ENCODE measurements around the gene COBLL1.
"Not testable (repeated sequence)": the region's sequence is repeated elsewhere in the genome, so short reads cannot be mapped to it uniquely, and the experiment has no call there.

COBLL1 gene

DNA sequence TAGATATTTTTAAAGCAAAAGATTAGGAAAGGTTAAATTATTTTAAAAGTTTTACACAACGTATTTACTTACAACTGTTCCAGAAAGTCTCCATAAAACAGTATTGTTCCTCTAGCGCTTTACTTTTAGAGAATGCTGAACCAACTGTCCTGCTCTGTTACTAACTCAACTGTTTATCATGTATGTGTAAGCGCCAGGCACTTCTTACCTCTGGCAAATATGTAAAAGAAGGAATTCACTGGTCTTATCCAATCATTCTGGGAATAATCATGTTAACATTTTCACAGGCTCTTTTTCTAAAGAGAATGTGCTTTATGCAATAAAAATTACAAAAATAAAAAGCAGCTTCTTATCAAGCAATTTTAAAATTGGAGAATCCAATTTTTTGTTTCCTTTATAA lies 68.0 kb downstream of the COBLL1 start:
- H3K4me3 ChIP-seq (ENCODE audit: low read length) = no peak overlapping the region
- no peak for TF ChIP-seq ZNF274 (IDR thresholded peaks at IDR 0.05; ENCODE audit: low read depth, low read length)

DNA sequence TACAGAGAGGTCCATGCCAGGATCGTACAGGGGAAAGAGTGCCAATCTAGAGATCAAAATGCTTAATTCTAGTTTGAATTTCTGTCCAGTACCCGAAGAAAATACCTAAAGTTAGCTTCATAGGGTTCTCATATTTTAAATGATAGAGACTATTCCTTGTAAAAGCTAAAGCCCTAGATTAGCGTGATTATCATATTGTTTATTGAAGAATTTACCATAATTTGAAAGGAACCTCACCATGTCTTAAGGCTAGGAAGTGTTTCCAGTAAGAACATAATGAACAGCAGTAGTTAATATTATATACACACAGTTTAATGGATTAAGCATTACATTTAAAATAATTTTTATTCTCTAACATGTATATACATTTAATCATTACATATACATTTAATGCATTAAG lies 68.5 kb downstream of the COBLL1 start:
- TF ChIP-seq ZNF274 (IDR thresholded peaks at IDR 0.05; ENCODE audit: low read depth, low read length) = no peak
- no peak overlapping the region for H3K4me3 ChIP-seq (ENCODE audit: low read length)

DNA sequence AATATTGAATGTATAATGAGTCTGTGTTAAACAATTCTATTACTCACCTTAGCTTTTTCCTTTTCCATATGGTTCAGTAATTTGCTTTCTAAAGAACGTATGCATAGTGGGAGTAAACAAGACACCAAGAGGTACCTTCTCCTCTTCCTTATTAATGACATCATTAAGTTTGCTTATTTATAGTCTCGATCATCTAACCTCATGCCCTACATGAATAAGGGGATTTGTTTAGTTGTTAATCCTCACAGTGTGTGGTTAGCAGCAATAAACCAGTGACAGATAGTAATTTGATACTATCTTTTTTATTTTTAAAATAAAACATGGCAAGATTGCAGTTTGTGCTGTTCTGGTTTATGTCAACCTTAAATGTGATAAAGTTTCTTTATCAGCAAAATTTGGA lies 69.7 kb downstream of the COBLL1 start:
- TF ChIP-seq ZNF274 (IDR thresholded peaks at IDR 0.05; ENCODE audit: low read depth, low read length) = no peak
- H3K4me3 ChIP-seq (ENCODE audit: low read length) = no peak overlapping the region

DNA sequence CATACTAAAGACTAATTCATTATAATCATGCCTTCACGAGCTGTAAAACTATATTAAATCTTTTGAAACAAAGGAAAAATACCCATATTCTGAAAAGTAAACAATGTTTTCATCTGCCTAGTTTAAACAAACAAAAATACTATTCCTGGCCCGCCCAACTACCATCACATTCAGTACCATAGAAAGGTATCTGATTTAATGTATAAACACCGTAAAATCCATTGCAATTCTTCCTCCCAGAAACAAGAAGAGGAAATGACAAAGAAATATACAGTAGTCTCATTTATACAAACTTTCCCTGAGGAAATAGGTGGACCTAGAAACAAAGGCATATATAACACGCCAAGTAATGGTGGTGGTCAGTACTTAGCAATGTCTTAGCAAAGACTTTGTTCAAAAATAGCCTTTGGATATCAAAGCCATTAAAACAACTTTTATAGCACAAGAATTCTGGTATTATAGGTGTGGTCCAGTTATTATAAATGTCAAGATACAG lies 71.2 kb downstream of the COBLL1 start:
- TF ChIP-seq ZNF274 (IDR thresholded peaks at IDR 0.05; ENCODE audit: low read depth, low read length) = no peak

DNA sequence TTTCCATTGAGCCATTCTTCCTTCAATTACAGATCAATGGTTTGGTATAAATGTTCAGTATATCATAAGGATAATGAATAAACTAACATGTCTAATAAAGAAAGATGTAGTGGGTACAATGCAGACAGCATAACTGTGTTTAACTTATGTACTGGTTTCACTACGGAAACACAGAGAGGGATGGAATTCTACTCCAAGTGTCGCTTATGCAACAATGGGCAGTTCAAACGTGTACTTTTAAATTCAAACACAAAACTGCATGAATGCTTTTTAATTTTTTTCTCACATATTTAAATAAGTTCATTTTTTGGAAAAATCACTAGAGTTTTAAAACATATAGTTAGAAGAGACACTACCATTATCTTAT lies 74.7 kb downstream of the COBLL1 start:
- H3K4me3 ChIP-seq (ENCODE audit: low read length) = no peak overlapping the region
- no peak for TF ChIP-seq ZNF274 (IDR thresholded peaks at IDR 0.05; ENCODE audit: low read depth, low read length)

More for the DNA sequence above, 71.2 kb downstream of the COBLL1 start:
- no peak overlapping the region for H3K4me3 ChIP-seq (ENCODE audit: low read length)

DNA sequence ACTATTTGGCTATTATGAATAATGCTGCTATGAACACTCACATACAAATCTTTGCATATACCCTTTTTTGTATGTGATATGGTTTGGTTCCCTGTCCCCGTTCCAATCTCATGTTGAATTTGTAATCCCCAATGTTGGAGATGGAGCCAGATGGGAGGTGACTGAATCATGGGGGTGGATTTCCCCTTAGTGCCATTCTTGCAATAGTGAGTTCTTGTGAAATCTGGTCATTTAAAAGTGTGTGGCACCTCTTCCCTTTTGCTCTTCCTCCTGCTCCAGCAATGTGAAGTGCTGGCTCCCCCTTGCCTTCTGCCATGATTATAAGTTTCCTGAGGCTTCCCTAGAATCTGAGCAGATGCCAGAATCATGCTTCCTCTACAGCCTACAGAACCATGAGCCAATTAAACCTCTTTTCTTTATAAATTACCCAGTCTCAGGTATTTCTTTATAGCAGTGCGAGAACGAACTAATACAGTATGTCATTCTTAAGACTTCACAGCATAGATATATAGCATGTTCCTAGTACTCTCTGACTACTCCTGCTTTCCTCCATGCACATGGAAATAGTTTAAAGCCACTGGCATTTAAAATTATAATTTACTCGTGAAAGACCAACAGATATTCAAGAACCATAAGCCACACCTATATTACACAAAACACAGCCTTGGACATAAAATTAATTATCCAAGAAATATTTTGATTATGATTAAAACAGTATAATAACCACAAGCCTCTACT lies 75.2 kb downstream of the COBLL1 start:
- H3K4me3 ChIP-seq (ENCODE audit: low read length) = no peak overlapping the region
- no peak for TF ChIP-seq ZNF274 (IDR thresholded peaks at IDR 0.05; ENCODE audit: low read depth, low read length)

DNA sequence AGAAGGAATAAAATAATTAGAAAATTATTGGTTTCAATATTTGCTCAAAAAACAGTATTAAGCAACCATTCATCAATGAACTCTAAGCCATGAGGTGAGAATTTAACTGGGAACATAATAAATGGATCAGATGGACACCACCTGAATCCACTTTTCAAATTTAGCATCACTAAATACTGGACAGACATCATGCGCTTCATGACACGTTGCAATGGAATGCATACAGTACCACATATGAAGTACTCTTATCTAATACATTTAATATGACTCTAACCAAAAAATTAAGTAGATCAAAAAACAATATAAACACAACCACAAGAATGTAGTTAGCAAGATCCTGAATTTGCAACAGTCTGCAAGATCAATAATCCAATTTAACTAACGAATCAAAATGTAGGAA lies 76.6 kb downstream of the COBLL1 start:
- TF ChIP-seq ZNF274 (IDR thresholded peaks at IDR 0.05; ENCODE audit: low read depth, low read length) = no peak
- no peak overlapping the region for H3K4me3 ChIP-seq (ENCODE audit: low read length)

DNA sequence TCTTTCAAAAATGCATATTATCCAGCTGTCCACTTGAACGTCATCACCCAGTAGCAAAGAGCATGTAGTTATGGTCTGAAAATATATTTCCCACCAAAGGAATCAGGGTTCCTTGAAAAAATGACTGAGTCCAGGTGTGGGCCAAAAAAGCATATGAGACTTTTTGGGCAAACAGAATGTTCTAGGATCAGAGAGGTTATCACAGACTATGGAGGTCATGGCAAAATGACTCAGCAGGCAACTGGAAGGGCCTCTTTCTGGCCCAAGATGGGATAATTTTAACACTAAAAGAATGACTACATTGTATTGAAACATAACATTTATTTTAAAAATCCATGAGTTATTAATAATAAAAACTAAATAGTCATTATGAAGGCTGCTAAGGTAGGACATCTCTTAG lies 77.1 kb downstream of the COBLL1 start:
- TF ChIP-seq ZNF274 (IDR thresholded peaks at IDR 0.05; ENCODE audit: low read depth, low read length) = no peak
- H3K4me3 ChIP-seq (ENCODE audit: low read length) = no peak overlapping the region

DNA sequence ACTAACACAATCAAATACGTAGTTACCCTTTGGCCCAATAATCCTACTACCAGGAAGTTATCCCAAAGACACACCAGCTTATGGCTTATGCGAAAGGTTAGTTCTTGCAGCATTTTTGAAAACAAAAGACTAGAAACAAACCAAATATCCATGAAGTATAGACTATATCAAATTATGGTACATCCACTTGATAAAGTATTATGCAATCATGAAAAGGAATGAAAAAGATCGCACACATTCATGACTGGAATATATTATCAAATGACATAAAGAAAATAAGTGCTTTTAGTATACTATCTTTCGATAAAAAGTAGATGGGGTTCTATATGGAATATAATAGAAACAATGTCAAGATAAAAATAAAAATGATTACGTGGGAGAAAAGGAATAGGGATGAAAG lies 78.2 kb downstream of the COBLL1 start:
- no peak for TF ChIP-seq ZNF274 (IDR thresholded peaks at IDR 0.05; ENCODE audit: low read depth, low read length)
- no peak overlapping the region for H3K4me3 ChIP-seq (ENCODE audit: low read length)

DNA sequence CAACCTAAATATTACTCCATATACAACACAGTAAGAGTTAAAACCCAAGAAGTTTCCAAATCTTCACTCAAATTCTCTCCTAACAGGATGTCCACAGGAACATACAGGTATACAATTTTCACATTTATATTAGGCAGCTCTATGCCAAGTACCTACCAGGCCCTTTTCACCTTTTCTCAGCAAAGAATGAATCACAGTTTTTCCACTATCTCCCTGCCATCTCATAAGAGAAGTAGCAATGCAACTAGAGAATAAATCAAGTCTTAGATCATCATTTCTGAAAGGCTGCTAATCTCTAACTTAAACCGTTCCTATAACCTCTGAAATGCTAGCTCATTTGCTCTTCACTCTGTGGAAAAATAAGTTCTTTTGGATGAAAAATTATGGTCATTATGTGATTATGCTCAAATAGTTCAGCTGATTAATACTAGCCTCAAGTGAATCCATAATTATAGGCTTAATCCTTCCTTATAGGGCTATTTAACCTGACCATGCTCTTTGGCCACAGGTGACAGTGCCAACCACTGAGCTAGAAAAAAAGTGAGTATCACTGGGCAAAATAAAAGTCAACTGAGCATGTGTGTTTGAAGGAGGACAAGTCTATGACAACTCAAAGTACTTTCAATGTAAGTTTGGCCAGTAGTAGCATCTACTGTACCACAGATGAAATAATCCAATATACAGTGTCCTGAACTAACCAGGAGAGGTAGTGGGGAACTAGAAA lies 79.7 kb downstream of the COBLL1 start:
- no peak overlapping the region for H3K4me3 ChIP-seq (ENCODE audit: low read length)
- TF ChIP-seq ZNF274 (IDR thresholded peaks at IDR 0.05; ENCODE audit: low read depth, low read length) = no peak

DNA sequence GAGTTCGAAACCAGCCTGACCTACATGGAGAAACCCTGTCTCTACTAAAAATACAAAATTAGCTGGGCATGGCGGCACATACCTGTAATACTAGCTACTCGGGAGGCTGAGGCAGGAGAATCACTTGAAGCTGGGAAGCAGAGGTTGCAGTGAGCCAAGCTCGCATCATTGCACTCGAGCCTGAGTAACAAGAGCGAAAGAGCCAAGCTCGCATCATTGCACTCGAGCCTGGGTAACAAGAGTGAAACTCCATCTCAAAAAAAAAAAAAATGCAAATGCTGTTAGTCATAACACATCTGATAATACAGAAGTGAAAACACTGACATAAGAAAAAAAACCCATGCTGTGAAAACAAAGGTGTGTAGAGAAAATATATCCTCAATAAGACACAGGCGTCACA lies 80.4 kb downstream of the COBLL1 start:
- H3K4me3 ChIP-seq (ENCODE audit: low read length) = not testable (repeated sequence)

DNA sequence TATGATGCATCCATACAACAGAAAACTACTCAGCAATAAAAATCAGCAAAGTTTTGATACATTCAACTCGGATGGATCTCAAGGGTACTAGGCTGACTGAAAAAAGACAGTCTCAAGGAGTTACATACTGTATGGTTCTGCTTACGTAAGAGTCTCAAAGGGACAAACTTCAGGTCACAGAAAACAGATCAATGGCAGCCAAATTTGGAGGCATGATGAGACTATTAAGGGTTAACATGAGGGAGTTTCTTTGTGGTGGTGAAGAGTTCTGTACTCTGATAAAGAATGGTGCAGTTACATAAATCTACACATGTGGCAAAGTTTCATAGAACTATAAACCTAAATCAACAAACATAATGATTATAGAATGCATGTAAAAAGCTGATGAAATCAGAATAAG lies 81.4 kb downstream of the COBLL1 start:
- no peak for TF ChIP-seq ZNF274 (IDR thresholded peaks at IDR 0.05; ENCODE audit: low read depth, low read length)
- no peak overlapping the region for H3K4me3 ChIP-seq (ENCODE audit: low read length)

DNA sequence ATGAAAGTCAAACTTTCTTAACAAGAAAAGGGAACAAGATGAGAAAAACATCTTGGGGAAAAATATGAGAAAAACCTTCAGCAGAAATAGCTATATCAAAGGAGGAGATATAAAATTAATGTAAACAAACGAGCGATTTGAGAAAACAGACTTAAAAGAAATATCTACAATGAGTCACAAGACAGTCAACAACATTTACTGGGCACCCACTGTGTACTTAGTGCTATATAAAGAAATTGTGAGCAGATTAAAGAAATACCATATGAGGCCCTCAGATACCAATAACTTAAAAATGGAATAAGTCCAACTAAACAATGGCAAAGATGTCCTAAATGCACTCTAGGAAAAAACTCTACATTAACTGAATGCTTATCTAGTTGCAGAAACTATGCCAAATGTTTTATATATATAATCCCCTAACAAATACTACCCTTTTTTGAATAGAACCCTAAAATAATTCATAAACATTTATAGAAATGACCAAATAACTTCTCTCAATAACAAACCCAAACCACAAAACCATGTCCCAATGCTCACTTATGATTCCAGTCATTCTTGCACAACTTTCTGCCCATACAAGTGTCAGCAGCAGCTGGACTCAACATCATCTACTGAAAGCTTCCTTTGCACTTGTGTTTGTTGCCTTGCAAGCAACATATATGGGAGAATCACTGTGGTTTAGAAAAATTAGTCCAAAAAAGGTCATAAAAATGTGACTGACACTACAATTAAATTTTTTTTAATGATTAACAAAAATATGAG lies 83.5 kb downstream of the COBLL1 start:
- no peak for TF ChIP-seq ZNF274 (IDR thresholded peaks at IDR 0.05; ENCODE audit: low read depth, low read length)
- no peak overlapping the region for H3K4me3 ChIP-seq (ENCODE audit: low read length)

DNA sequence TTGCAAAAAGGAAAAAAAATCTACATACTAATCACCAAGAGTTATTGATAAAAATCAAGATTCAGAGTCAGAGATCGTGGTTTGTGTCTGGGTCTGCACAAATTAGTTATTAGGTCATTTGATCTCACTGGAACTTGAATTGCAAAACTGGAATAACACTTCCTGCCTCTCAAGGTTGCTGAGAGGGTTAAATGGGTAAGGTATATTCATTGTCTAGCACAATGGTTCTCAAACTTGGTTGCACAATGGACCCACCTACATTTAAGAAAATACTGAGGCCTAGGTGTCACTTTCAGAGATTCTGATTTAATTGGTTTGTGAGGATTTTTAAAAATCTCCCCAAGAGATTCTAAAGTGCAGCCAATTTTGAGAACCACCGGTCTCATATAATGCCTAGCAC lies 84.8 kb downstream of the COBLL1 start:
- H3K4me3 ChIP-seq (ENCODE audit: low read length) = no peak overlapping the region
- no peak for TF ChIP-seq ZNF274 (IDR thresholded peaks at IDR 0.05; ENCODE audit: low read depth, low read length)

DNA sequence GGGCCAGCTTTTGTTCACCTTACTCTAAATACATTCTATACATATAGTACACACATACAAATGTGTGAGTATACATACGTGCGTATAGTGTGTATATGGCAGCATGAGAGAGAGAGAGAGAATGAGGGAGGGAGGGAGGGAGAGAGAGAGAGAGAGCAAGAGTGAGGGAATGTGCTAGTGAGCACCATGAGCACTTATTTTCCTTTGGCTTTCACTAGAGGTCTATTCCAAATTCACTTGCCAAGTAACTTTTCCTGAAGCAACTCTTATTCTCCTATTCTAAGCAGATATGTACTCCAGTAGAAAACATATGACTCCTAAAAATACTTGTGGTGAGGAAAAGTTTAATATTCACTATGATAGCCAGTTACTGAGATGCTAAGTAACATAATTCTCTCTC lies 85.7 kb downstream of the COBLL1 start:
- no peak overlapping the region for H3K4me3 ChIP-seq (ENCODE audit: low read length)
- no peak for TF ChIP-seq ZNF274 (IDR thresholded peaks at IDR 0.05; ENCODE audit: low read depth, low read length)

Measured in GM08714 (cell line).